ENCODE measurements around the gene POMP. TPM values are rescaled to one million over a fixed set of nuclear protein-coding genes. Genes with fewer than 3 reads are reported as not detected.

The POMP gene
- total RNA-seq, 1 experiment from 2014 or later, result 102 TPM

DNA sequence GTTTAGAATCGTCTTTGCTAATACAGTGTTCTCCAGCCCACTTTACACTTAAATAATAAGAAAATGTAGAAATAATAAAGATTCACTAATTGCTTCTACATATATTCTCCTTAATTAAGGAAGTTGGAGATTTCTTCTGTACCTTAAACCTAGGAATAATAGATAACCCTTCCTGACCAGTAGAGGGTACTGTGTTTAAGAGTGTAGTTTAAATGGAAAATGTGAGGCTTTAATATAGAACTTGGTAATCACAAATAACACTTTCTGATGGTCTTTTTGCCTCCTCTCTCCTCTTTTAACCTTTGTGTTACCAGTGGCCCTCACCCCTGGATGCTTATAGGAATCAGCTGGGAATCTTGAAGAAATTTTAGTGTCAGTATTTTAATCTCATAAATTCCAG lies 20.7 kb downstream of the POMP start:
- WGBS (ENCODE audit: extremely low coverage, insufficient read length, low lambda C conversion rate), result no CpG with 5 or more reads among the region's 1 CpG
- no peak for DNase-seq
- no peaks in the 10 kb centered on the region for H3K23me2 ChIP-seq (ENCODE audit: insufficient read length, low read depth, low read length, poor library complexity, severe bottlenecking)

More for the DNA sequence above, 20.7 kb downstream of the POMP start:
- Histone ChIP-seq H3K4me1 (ENCODE audit: insufficient read depth, low read length) (peaks cover 2% of the 10 kb centered on the region; the same call in 1 of the 2 replicates), H3K79me2 (ENCODE audit: insufficient read depth, low read length) (no peaks in the 10 kb centered on the region), H3K18ac (ENCODE audit: insufficient read length, low read depth, low read length) (no peak overlapping the region), H3K79me1 (ENCODE audit: insufficient read depth, low read depth, low read length, poor library complexity, severe bottlenecking) (no peaks in the 10 kb centered on the region), H3K4ac (ENCODE audit: low read depth, low read length) (no peak overlapping the region), H3K14ac (ENCODE audit: insufficient read depth, low read length) (no peak overlapping the region), H4K5ac (ENCODE audit: insufficient read length, low read depth, low read length) (no peak overlapping the region), H3K27me3 (ENCODE audit: insufficient read depth, low read length) (no peaks in the 10 kb centered on the region), H2BK15ac (ENCODE audit: low read depth, low read length) (no peak overlapping the region), H2BK20ac (ENCODE audit: low read depth, low read length, poor library complexity, severe bottlenecking) (no peak overlapping the region), H3K27ac (ENCODE audit: insufficient read length, low read depth, low read length) (no peak overlapping the region), H2AFZ (ENCODE audit: low read length) (no peak overlapping the region), H3K23ac (ENCODE audit: insufficient read length, low read depth, low read length) (no peak overlapping the region), H2BK12ac (ENCODE audit: insufficient read length, low read depth, low read length) (no peak overlapping the region), H2AK5ac (ENCODE audit: insufficient read length, low read length) (no peak overlapping the region), H4K91ac (ENCODE audit: insufficient read length, low read depth, low read length) (no peak overlapping the region), H3K56ac (ENCODE audit: insufficient read length, low read depth, low read length) (no peak overlapping the region), H4K8ac (replicated peaks; ENCODE audit: insufficient read length, low read depth, low read length) (no peak overlapping the region), H3K9me3 (ENCODE audit: control insufficient read depth, low read depth, low read length) (no peaks in the 10 kb centered on the region), H3K4me2 (ENCODE audit: insufficient read depth, insufficient read length, low read length) (no peak overlapping the region), H4K20me1 (ENCODE audit: control insufficient read depth, insufficient read depth, insufficient read length) (no peaks in the 10 kb centered on the region), H3K9ac (ENCODE audit: extremely low read depth, insufficient read length, low read length) (no peak overlapping the region), H2BK120ac (ENCODE audit: low read depth, low read length, poor library complexity, severe bottlenecking) (no peak overlapping the region), H2BK5ac (ENCODE audit: insufficient read length, low read length) (no peak overlapping the region), H3T11ph (ENCODE audit: low read length) (no peak overlapping the region)
- no peak overlapping the region for H3K4me3 Mint-ChIP-seq
- H3K9me3 Mint-ChIP-seq, result no peaks in the 10 kb centered on the region; a peak in 1 of 5 replicates
- H3K36me3 Mint-ChIP-seq (ENCODE audit: insufficient read depth in 1 of 3, low read depth in 3 of 3), result peaks cover 10 to 39% (median 18%) of the 10 kb centered on the region in 3 experiments; a peak in 6 of 7 replicates
- H3K27ac Mint-ChIP-seq, result peak overlapping the region in 1 of 3 experiments; percentile 53; a peak in 1 of 7 replicates
- TF ChIP-seq, protein P1, sequence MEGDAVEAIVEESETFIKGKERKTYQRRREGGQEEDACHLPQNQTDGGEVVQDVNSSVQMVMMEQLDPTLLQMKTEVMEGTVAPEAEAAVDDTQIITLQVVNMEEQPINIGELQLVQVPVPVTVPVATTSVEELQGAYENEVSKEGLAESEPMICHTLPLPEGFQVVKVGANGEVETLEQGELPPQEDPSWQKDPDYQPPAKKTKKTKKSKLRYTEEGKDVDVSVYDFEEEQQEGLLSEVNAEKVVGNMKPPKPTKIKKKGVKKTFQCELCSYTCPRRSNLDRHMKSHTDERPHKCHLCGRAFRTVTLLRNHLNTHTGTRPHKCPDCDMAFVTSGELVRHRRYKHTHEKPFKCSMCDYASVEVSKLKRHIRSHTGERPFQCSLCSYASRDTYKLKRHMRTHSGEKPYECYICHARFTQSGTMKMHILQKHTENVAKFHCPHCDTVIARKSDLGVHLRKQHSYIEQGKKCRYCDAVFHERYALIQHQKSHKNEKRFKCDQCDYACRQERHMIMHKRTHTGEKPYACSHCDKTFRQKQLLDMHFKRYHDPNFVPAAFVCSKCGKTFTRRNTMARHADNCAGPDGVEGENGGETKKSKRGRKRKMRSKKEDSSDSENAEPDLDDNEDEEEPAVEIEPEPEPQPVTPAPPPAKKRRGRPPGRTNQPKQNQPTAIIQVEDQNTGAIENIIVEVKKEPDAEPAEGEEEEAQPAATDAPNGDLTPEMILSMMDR (conservative IDR thresholded peaks at IDR 0.05), result peak; percentile 64
- no peaks in the 10 kb centered on the region for H3K27me3 Mint-ChIP-seq (ENCODE audit: low read depth)
- peaks cover 8% of the 10 kb centered on the region in 2 experiments for H3K4me1 Mint-ChIP-seq

All from H9 (cell line).